WERI-Rb-1 (cell line): ENCODE results near the gene KLRC4.
"Not testable (repeated sequence)": the region's sequence is repeated elsewhere in the genome, so short reads cannot be mapped to it uniquely, and the experiment has no call there.

Experiments used
- DNase-seq: peaks from one replicate; pipeline ENCODE4 v3.0.0-alpha.2; 2020
- H3K27ac ChIP-seq: fragments of 250-450 bp; sonication (Bioruptor Pico); 2 replicates; pipeline ENCODE4 v1.5.1; 2020; ENCODE audit warnings: mild to moderate bottlenecking, moderate library complexity
- H3K27me3 ChIP-seq: fragments of 250-450 bp; sonication (Bioruptor Pico); 2 replicates; pipeline ENCODE4 v1.5.1; 2021; ENCODE audit warnings: mild to moderate bottlenecking, low read depth, moderate library complexity; ENCODE audit not compliant: insufficient read depth, severe bottlenecking
- H3K36me3 ChIP-seq: fragments of 250-450 bp; sonication (Bioruptor Pico); 2 replicates; pipeline ENCODE4 v1.5.1; 2020; ENCODE audit warnings: mild to moderate bottlenecking, moderate library complexity
- H3K4me3 ChIP-seq: 2 replicates; pipeline ENCODE4 v1.5.1; 2011; ENCODE audit warnings: low read depth, mild to moderate bottlenecking, control low read depth, low read length
- H3K9me3 ChIP-seq: fragments of 250-450 bp; sonication (Bioruptor Pico); 2 replicates; pipeline ENCODE4 v1.5.1; 2021; ENCODE audit warnings: mild to moderate bottlenecking, moderate library complexity; ENCODE audit not compliant: severe bottlenecking
- TF ChIP-seq, protein P1 (sequence below): IDR thresholded peaks from 2 replicates; pipeline ENCODE4 v1.5.1; 2011; ENCODE audit warnings: low read depth, mild to moderate bottlenecking, control low read depth, inconsistent platforms, low read length

The KLRC4 gene

DNA sequence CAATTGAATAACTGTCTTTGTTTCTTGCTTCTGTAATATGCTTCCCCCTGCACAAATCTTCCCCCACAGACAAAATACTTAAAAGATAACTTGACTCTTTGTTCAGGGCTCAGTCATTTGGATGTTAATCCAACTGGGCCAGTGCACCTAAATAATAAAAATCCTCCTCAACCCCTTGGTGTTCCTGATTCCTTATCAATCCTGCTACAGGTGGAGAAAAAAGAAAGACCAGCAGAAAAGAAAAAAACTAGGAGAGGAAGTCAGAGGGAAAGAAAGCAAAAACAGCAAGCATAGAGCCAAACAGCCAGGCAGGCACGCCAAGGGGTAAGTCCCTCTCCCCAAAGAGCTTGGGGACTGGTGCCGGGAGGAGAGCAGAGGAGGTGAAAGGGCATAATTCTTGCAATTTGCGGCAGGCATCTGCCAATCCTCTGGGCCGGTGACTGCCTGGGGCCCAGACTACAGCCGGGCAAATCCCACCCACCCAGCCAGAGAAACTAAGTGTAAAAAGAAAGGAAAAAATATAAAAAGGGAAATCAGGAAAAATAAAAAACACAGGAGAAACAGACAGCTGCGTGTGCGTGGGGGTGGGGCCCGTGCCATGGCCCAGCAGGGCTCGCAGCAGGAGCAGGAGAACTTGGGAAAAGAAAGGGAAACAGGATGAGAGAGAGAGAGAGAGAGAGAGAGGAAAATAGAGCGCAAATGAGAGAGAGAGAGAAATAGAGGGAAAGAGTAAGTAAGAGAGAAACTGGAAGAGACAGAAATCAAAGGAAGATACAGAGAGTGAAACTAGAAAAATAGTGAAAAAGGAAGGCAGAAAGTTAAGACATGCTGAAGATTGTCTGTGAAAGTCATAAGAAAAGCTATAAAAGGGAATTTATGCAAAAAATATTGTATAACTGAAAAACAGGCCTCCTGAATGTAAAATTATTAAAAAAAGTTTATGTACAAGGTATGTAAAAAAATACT, 41.1 kb downstream of the KLRC4 start:
- no peak for DNase-seq
- H3K27me3 ChIP-seq = no peaks in the 10 kb centered on the region
- H3K27ac ChIP-seq = no peak overlapping the region
- H3K4me3 ChIP-seq = no peak overlapping the region
- TF ChIP-seq, protein P1, sequence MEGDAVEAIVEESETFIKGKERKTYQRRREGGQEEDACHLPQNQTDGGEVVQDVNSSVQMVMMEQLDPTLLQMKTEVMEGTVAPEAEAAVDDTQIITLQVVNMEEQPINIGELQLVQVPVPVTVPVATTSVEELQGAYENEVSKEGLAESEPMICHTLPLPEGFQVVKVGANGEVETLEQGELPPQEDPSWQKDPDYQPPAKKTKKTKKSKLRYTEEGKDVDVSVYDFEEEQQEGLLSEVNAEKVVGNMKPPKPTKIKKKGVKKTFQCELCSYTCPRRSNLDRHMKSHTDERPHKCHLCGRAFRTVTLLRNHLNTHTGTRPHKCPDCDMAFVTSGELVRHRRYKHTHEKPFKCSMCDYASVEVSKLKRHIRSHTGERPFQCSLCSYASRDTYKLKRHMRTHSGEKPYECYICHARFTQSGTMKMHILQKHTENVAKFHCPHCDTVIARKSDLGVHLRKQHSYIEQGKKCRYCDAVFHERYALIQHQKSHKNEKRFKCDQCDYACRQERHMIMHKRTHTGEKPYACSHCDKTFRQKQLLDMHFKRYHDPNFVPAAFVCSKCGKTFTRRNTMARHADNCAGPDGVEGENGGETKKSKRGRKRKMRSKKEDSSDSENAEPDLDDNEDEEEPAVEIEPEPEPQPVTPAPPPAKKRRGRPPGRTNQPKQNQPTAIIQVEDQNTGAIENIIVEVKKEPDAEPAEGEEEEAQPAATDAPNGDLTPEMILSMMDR = no peak
- H3K9me3 ChIP-seq = no peaks in the 10 kb centered on the region
- no peaks in the 10 kb centered on the region for H3K36me3 ChIP-seq

DNA sequence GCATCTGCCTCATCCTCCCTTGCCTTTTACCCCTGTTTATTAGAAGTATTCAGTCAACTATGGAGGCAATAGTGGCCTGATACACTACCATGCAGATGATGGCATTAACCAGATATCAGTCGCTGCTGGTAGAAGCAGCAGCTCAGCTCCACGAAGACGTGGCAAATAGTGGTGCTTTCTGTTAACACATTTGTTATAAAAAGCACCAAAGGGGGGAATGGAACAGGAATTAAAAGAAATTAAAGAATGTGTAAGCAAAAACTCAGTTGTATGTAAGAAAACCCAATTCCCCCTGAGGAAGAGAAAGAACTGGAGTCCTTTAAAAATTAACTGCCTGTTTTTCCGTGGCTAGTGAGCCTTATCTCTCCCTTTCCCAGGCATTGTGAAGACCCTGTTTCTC, 41.8 kb downstream of the KLRC4 start:
- not testable (repeated sequence) for H3K4me3 ChIP-seq, H3K27me3 ChIP-seq, H3K9me3 ChIP-seq, H3K27ac ChIP-seq, H3K36me3 ChIP-seq, DNase-seq

DNA sequence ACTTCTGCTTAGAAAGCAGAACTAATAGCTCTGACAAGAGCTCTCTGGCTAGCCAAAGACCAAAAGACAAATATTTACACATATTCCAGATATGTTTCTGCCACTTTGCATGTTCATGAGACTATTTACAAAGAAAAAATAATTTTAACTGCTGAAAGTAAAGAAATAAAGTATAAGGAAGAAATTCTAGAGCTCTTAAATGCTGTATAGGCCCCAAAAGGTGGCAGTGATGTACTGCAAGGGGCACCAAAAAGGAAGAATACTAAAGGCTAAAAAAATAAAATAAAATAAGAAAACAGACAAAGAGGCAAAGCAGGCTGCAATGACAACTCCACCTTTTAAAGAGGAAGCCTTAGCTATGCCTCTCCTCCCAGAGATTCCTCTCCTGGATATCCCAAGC, 42.7 kb downstream of the KLRC4 start:
- DNase-seq = no peak

DNA sequence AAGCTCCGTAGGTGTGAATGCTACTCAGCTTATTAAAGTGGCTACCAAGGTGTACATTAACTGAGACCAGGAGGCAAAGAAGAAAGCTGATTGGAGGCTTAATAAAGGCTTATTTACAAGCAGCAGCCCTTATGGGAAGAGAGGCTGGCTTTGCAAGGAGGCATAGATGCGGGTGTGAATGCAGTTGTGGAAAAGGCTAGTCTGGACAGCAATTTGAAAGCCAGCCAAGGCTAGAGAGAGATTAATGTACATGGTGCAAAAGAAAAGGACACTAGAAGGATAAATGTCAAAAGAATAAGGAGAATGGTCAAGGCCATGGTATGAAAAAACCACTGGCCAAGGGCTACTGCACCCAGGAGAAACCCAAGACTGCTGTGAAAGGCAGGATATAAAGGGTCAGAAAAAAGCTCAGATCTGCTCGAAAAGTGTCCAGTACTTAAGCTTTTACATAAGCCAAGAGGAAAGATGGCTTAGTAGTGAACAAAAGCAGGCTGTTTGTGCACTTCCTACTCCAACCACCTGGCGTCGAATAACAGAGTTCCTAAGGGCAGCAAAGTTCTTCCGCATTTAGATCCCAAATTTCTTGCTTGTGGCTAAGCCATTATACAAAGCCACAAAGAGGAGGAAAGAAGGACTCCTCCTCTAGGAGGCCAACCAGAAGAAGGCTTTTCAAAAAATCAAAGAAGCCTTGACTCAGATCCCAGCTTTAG, 43.7 kb downstream of the KLRC4 start:
- Histone ChIP-seq H3K4me3 (no peak overlapping the region), H3K27ac (no peak overlapping the region), H3K27me3 (no peaks in the 10 kb centered on the region), H3K9me3 (no peaks in the 10 kb centered on the region), H3K36me3 (no peaks in the 10 kb centered on the region)
- no peak for DNase-seq
- TF ChIP-seq, protein P1 = no peak

More for the DNA sequence above, 42.7 kb downstream of the KLRC4 start:
- H3K36me3 ChIP-seq = no peaks in the 10 kb centered on the region
- TF ChIP-seq, protein P1 = no peak
- H3K4me3 ChIP-seq = no peak overlapping the region
- no peak overlapping the region for H3K27ac ChIP-seq
- H3K9me3 ChIP-seq = no peaks in the 10 kb centered on the region
- H3K27me3 ChIP-seq = no peaks in the 10 kb centered on the region

DNA sequence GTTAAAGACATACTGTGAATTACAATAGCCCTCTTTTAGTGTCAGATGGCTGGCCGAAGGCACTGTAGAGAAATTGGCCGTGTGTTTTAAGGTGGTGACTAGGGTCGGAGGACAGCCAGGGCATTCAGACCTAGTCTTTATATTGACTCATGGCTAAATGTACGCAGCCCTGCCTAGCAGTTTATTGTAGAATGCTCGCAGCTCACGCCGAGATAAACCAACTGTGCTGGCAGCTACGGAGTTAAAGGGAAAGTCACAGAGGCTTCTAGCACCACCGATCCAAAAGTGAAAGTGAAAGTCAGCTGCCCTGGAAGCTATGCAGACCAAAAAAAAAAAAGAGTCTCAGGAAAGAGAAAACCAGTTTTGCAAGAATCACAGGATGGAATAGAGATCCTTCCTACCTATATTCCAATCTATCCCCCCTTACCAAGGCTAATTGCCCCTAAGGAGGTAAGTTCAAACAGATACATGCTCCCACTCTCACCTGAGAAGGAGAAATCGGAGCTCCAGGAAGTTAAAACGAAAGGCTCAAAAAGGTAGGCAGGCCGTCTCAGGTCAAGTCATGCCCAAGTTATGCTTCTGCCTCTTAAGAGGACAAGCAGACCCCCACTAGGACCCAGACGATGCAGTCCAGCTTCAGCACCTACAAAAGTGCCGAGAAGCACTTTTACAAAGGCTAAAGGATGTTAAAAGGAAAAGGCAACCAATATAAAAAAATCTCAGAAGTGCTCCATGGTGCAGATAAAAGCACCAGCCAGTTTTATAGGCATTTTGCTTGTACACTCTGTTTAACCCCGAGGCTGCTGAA, 44.5 kb downstream of the KLRC4 start:
- no peak for DNase-seq
- H3K27me3 ChIP-seq = no peaks in the 10 kb centered on the region
- H3K27ac ChIP-seq = no peak overlapping the region
- no peaks in the 10 kb centered on the region for H3K36me3 ChIP-seq
- TF ChIP-seq, protein P1 = no peak
- H3K9me3 ChIP-seq = no peaks in the 10 kb centered on the region
- no peak overlapping the region for H3K4me3 ChIP-seq
